Measurements from ENCODE around the gene P2RX4. TPM values are rescaled to one million over a fixed set of nuclear protein-coding genes. Genes with fewer than 3 reads are reported as not detected.
A peak's percentile ranks its signal among the peaks of the same experiment; 100 is the strongest.
"Not testable (repeated sequence)": the region's sequence is repeated elsewhere in the genome, so short reads cannot be mapped to it uniquely, and the experiment has no call there.

Gene P2RX4
- total RNA-seq, 4 donors from 2014 or later, result 20.1 to 57.2 (median 33.6) TPM

GRCh38 chr12:121226399-121226798, 16.5 kb downstream of the P2RX4 start:
- H3K9me3 ChIP-seq, result no peaks in the 10 kb centered on the region
- TF ChIP-seq POLR2A (IDR thresholded peaks at IDR 0.05) (no peak), CTCF (IDR thresholded peaks at IDR 0.05) (no peak), EP300 (IDR thresholded peaks at IDR 0.05) (no peak)
- H3K4me3 ChIP-seq, result no peak overlapping the region
- peaks cover 0 to 9% (median 0%) of the 10 kb centered on the region in 4 donors for H3K4me1 ChIP-seq
- DNase-seq (ENCODE audit: low spot score in 2 of 2), result no peak
- H3K36me3 ChIP-seq, result peaks cover 2 to 75% (median 9%) of the 10 kb centered on the region in 3 donors
- no peaks in the 10 kb centered on the region for H3K27me3 ChIP-seq
- 86 to 93% methylated on average over 8 of the region's 8 CpGs for WGBS, 2 donors
- H3K27ac ChIP-seq, result no peak overlapping the region

GRCh38 chr12:121226871-121227270, 16.9 kb downstream of the P2RX4 start:
- not testable (repeated sequence) for DNase-seq (ENCODE audit: low spot score in 2 of 2); H3K9me3 ChIP-seq; H3K27me3 ChIP-seq; H3K4me1 ChIP-seq; H3K4me3 ChIP-seq; H3K27ac ChIP-seq
- H3K36me3 ChIP-seq, result peaks cover 2 to 73% (median 9%) of the 10 kb centered on the region in 3 donors
- WGBS, 2 donors, result 89 to 94% methylated on average over 8 of the region's 8 CpGs

- no peak for TF ChIP-seq POLR2A (IDR thresholded peaks at IDR 0.05)
- no peak for TF ChIP-seq CTCF (IDR thresholded peaks at IDR 0.05)
- no peak for TF ChIP-seq EP300 (IDR thresholded peaks at IDR 0.05)
- no peak overlapping the region for H3K27ac ChIP-seq
- H3K36me3 ChIP-seq, result peaks cover 2 to 74% (median 9%) of the 10 kb centered on the region in 3 donors
- 78 to 79% methylated on average over 9 of the region's 9 CpGs for whole genome bisulfite sequencing, 2 donors
- no peaks in the 10 kb centered on the region for H3K27me3 ChIP-seq
- H3K9me3 ChIP-seq, result no peaks in the 10 kb centered on the region
- H3K4me3 ChIP-seq, result no peak overlapping the region
- no peak for DNase-seq (ENCODE audit: low spot score in 2 of 2)
- H3K4me1 ChIP-seq, result peaks cover 0 to 9% (median 0%) of the 10 kb centered on the region in 4 donors
Observed at GRCh38 chr12:121227294-121227693, 17.4 kb downstream of the P2RX4 start.

GRCh38 chr12:121228919-121229665, 19.2 kb downstream of the P2RX4 start:
- Histone ChIP-seq H3K4me1 (peaks cover 0 to 9% (median 0%) of the 10 kb centered on the region in 4 donors), H3K27me3 (no peaks in the 10 kb centered on the region), H3K27ac (no peak overlapping the region), H3K4me3 (no peak overlapping the region), H3K36me3 (peaks cover 2 to 75% (median 9%) of the 10 kb centered on the region in 3 donors), H3K9me3 (no peaks in the 10 kb centered on the region)
- 94% methylated on average over 21 to 23 of the region's 24 CpGs for WGBS, 2 donors
- TF ChIP-seq POLR2A (IDR thresholded peaks at IDR 0.05) (no peak), CTCF (IDR thresholded peaks at IDR 0.05) (no peak), EP300 (IDR thresholded peaks at IDR 0.05) (no peak)
- DNase-seq (ENCODE audit: low spot score in 2 of 2), result no peak

- H3K27me3 ChIP-seq, H3K9me3 ChIP-seq, H3K4me3 ChIP-seq, H3K27ac ChIP-seq, H3K4me1 ChIP-seq: not testable (repeated sequence)
- peaks cover 2 to 82% (median 13%) of the 10 kb centered on the region in 3 donors for H3K36me3 ChIP-seq
- peak in 1 of 2 donors; percentile 58 for DNase-seq (ENCODE audit: low spot score in 2 of 2)
- WGBS, 2 donors, result 46 to 51% methylated on average over 19 of the region's 19 CpGs
- peak in 1 of 2 donors; percentile 15 for TF ChIP-seq EP300 (IDR thresholded peaks at IDR 0.05)
- peak; percentile 79 to 87 (median 86) for TF ChIP-seq CTCF (IDR thresholded peaks at IDR 0.05)
Observed at GRCh38 chr12:121229826-121230537, 20.1 kb downstream of the P2RX4 start.

All from tibial nerve (tissue), 4 donors.